NCI-H2227 treated with DMSO at 0.1 percent for 48 hours (cell line): ENCODE results near the gene PLA2G4E.

ENCODE experiments used
- DNase-seq: peaks from one replicate; lab custom pipeline; 2025; lab: John Stamatoyannopoulos, UW

The PLA2G4E gene

GRCh38 chr15:41992803-41993190, 28.0 kb downstream of the PLA2G4E start:
- DNase-seq = no peak

- DNase-seq = no peak
Measured at GRCh38 chr15:41992151-41992802, 28.6 kb downstream of the PLA2G4E start.

GRCh38 chr15:41990691-41991090, 30.2 kb downstream of the PLA2G4E start:
- no peak for DNase-seq

- DNase-seq = no peak
Measured at GRCh38 chr15:41990243-41990605, 30.6 kb downstream of the PLA2G4E start.

- DNase-seq = peak; percentile 38
Measured at GRCh38 chr15:41989573-41990242, 31.1 kb downstream of the PLA2G4E start.

GRCh38 chr15:41988896-41989572, 31.8 kb downstream of the PLA2G4E start:
- DNase-seq = no peak

- no peak for DNase-seq
Measured at GRCh38 chr15:41987925-41988275, 32.9 kb downstream of the PLA2G4E start.

- no peak for DNase-seq
Measured at GRCh38 chr15:41987246-41987924, 33.5 kb downstream of the PLA2G4E start.

GRCh38 chr15:41985236-41986160, 35.3 kb downstream of the PLA2G4E start:
- no peak for DNase-seq

GRCh38 chr15:41984622-41985021, 36.2 kb downstream of the PLA2G4E start:
- DNase-seq = no peak

- DNase-seq = no peak
Measured at GRCh38 chr15:41983621-41984571, 36.9 kb downstream of the PLA2G4E start.

- no peak for DNase-seq
Measured at GRCh38 chr15:41983221-41983620, 37.6 kb downstream of the PLA2G4E start.

- DNase-seq = no peak
Measured at GRCh38 chr15:41982133-41982930, 38.5 kb downstream of the PLA2G4E start.

- no peak for DNase-seq
Measured at GRCh38 chr15:41981371-41982132, 39.3 kb downstream of the PLA2G4E start.

- DNase-seq = no peak
Measured at GRCh38 chr15:41980654-41981323, 40.1 kb downstream of the PLA2G4E start.

- no peak for DNase-seq
Measured at GRCh38 chr15:41979493-41980266, 41.2 kb downstream of the PLA2G4E start.

- no peak for DNase-seq
Measured at GRCh38 chr15:41978534-41978933, 42.3 kb downstream of the PLA2G4E start.
